Mucosa of rectum (tissue), 2 donors: ENCODE results near the gene FAM131C.
"Not testable (repeated sequence)": the region's sequence is repeated elsewhere in the genome, so short reads cannot be mapped to it uniquely, and the experiment has no call there.

Experiments
- H3K27ac ChIP-seq, 2 donors: one replicate each; pipeline ENCODE4 v1.7.0; 2013; ENCODE audit warnings: inconsistent platforms in 2 of 2, low read depth in 2 of 2, low read length in 2 of 2
- H3K27me3 ChIP-seq, 2 donors: one replicate each; pipeline ENCODE4 v1.7.0; 2013; ENCODE audit warnings: low read length in 2 of 2; ENCODE audit not compliant: control insufficient read depth in 2 of 2, insufficient read depth in 2 of 2
- H3K36me3 ChIP-seq, 2 donors: one replicate each; pipeline ENCODE4 v1.7.0; 2013; ENCODE audit warnings: low read length in 2 of 2; ENCODE audit not compliant: control insufficient read depth in 2 of 2, insufficient read depth in 2 of 2
- H3K4me1 ChIP-seq, 2 donors: one replicate each; pipeline ENCODE4 v1.7.0; 2013; ENCODE audit warnings: low read length in 2 of 2, mild to moderate bottlenecking in 1 of 2; ENCODE audit not compliant: control insufficient read depth in 2 of 2, insufficient read depth in 2 of 2
- H3K4me3 ChIP-seq, 2 donors: one replicate each; pipeline ENCODE4 v1.7.0; 2013; ENCODE audit warnings: low read length in 2 of 2
- H3K9ac ChIP-seq, 2 donors: one replicate each; pipeline ENCODE4 v1.7.0; 2013; ENCODE audit warnings: low read length in 2 of 2, low read depth in 1 of 2, mild to moderate bottlenecking in 1 of 2
- H3K9me3 ChIP-seq, 2 donors: one replicate each; pipeline ENCODE4 v1.7.0; 2013; ENCODE audit warnings: low read length in 2 of 2; ENCODE audit not compliant: control insufficient read depth in 2 of 2
- donor health status: healthy.
- donor health status: Normal muscosa, but diverticular disease.

The FAM131C gene

DNA sequence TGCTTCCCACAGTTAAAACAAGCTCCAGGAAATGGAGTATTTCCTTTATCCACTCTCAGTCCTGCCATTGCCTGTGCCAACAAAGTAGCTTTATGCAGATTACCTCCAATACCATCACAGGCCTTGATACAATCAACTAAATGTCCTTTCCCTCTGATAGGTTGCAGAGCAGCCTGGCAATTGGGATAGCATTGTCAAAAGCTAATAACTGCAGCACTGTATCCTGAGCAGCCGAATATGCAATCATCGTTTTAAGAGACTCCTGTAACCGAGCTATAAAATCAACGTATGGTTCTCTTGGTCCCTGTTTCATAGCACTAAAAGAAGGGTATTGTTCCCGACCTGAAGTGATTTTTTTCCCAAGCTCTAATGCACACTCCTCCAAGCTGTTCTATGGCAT is 33.6 kb upstream of the FAM131C start:
- H3K27ac ChIP-seq, H3K4me3 ChIP-seq, H3K9me3 ChIP-seq, H3K36me3 ChIP-seq, H3K4me1 ChIP-seq, H3K9ac ChIP-seq, H3K27me3 ChIP-seq: not testable (repeated sequence)

DNA sequence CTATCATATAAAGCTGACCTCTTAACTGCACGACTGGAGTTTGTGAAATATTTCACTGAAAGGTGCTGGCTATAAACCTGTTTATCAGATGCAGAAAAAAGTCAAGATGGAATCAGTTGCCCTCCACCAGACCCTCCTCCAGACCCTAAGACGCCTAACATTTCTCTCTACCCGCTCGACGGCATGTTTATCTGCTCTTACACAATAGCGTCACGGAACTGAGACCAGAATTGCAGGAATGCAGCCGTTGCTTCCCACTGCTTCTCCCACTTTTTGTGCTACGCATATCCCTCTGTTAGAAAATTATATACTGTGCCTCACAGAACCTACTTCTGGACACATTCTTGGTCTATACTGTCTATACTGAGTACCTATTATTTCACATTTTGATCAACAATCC is 28.2 kb upstream of the FAM131C start:
- no peaks in the 10 kb centered on the region for H3K4me1 ChIP-seq
- no peaks in the 10 kb centered on the region for H3K36me3 ChIP-seq
- no peaks in the 10 kb centered on the region for H3K27me3 ChIP-seq
- H3K9ac ChIP-seq = no peak overlapping the region
- no peak overlapping the region for H3K4me3 ChIP-seq
- no peak overlapping the region for H3K27ac ChIP-seq
- no peaks in the 10 kb centered on the region for H3K9me3 ChIP-seq

DNA sequence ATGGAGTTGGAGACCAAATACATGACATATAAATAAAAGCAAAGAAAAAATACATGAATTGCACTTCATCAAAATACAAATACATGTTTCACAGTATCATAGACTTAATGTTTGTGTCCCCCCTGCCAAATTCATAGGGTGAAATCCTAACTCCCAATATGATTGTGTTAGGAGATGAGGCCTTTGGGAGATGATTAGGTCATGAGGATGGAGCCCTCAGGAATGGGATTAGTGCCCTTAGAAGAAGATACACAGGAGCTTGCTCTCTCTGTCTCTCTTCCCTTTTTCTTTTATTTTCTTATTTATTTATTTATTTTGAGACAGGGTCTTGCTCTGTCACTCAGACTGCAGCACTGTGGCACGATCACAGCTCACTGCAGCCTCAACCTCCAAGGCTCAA is 26.0 kb upstream of the FAM131C start:
- no peak overlapping the region for H3K4me3 ChIP-seq
- no peaks in the 10 kb centered on the region for H3K36me3 ChIP-seq
- no peaks in the 10 kb centered on the region for H3K4me1 ChIP-seq

DNA sequence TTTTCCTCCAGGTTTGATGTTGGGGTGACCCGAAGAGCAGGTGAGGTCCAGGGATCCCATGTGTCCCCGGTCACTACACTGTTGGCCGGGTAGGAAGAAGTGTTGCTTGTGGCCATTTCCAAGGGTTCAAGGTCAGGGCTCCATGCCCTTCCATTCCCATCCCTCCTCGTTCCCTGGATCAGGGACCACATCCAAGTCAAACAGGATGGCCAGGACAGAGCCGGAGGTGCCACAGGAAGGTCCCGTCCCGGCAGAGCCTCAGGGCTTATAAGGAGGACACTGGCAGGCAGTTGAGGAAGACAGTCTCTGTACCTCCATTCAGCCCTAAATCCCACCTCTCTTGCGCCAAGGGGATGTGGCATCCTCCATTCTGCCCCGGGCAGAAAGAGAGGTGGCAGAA is 22.0 kb upstream of the FAM131C start:
- H3K4me3 ChIP-seq = no peak overlapping the region
- H3K36me3 ChIP-seq = no peaks in the 10 kb centered on the region
- no peaks in the 10 kb centered on the region for H3K27me3 ChIP-seq
- H3K9me3 ChIP-seq = no peaks in the 10 kb centered on the region
- no peak overlapping the region for H3K9ac ChIP-seq
- H3K4me1 ChIP-seq = no peaks in the 10 kb centered on the region
- H3K27ac ChIP-seq = no peak overlapping the region

More for the DNA sequence above, 26.0 kb upstream of the FAM131C start:
- Histone ChIP-seq H3K27me3 (no peaks in the 10 kb centered on the region), H3K27ac (no peak overlapping the region), H3K9me3 (no peaks in the 10 kb centered on the region), H3K9ac (no peak overlapping the region)

DNA sequence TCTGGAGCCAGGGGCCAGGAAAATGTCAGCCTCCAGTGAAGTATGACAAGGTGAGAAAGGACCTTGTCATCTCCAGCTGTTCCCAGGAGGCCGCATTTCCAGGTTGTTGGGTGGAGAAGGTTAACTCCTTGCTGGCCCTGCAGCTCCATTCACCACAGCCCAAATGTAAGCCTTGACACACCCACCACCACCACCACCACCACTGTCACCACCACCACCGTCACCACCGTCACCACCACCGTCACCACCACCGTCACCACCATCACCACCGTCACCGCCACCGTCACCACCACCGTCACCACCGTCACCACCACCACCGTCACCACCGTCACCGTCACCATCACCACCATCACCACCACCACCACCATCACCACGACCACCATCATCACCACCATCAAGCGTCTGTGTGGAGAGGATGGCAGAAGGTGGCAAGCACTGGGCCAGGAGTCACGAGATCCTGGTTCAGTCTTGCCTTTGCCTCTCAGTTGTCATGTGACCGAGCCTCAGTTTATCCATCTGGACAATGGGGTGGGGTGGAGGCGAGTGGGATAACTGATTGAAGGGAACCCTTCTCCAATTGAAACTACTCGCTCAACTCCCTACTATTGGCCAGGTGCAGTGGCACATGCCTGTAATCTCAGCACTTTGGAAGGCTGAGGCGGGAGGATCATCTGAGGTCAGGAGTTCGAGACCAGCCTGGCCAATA is 21.2 kb upstream of the FAM131C start:
- Histone ChIP-seq H3K27ac (no peak overlapping the region), H3K9me3 (no peaks in the 10 kb centered on the region), H3K4me1 (no peaks in the 10 kb centered on the region), H3K27me3 (no peaks in the 10 kb centered on the region), H3K4me3 (no peak overlapping the region), H3K36me3 (no peaks in the 10 kb centered on the region), H3K9ac (no peak overlapping the region)

DNA sequence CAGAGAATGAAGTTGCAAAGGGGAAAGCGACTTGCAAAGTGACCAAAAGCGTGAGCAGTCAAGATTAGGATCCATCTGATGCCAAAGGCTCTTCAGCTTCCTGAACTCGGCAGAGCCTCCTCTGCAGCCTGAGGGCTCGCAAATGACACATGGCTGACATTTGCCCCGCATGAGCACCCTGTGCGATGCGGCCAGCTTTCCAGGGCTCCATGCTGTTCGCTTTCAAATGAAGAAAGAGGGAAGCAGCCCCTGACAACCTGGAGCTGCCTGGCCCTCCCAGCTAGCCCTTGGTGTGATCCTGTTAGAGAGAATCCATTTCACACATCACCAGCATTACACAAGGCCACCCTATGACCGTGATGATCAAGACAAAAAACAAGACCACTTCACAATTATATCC is 20.2 kb upstream of the FAM131C start:
- H3K4me1 ChIP-seq = no peaks in the 10 kb centered on the region
- no peak overlapping the region for H3K27ac ChIP-seq
- H3K27me3 ChIP-seq = no peaks in the 10 kb centered on the region
- no peaks in the 10 kb centered on the region for H3K9me3 ChIP-seq
- H3K4me3 ChIP-seq = no peak overlapping the region
- H3K36me3 ChIP-seq = no peaks in the 10 kb centered on the region
- no peak overlapping the region for H3K9ac ChIP-seq

DNA sequence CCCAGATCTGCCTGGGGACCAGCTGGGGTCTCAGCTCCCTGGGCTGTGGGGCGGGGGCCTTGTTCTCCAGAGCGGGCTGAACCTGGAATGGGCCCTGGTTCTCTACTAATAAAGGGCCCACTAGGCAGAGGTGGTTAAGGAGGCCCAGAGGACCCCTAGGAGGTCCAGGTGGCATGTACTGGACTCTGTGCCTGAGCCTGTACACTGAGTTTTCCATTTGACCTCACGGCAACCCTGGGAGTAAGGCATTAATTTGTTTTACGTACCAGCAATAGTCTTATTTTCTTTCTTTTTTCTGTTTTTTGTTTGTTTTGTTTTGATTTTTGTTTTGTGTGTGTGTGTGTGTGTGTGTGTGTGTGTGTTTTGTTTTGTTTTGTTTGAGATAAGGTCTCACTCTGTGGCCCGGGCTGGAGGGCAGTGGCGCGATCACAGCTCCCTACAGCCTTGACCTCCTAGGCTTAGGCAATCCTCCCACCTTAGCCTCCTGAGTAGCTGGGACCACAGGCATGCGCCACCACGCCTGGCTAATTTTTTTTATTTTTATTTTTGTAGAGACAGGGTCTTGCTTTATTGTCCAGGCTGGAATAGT is 19.6 kb upstream of the FAM131C start:
- Histone ChIP-seq H3K4me1 (no peaks in the 10 kb centered on the region), H3K9ac (no peak overlapping the region), H3K27ac (no peak overlapping the region), H3K4me3 (no peak overlapping the region), H3K9me3 (no peaks in the 10 kb centered on the region), H3K27me3 (no peaks in the 10 kb centered on the region), H3K36me3 (no peaks in the 10 kb centered on the region)

DNA sequence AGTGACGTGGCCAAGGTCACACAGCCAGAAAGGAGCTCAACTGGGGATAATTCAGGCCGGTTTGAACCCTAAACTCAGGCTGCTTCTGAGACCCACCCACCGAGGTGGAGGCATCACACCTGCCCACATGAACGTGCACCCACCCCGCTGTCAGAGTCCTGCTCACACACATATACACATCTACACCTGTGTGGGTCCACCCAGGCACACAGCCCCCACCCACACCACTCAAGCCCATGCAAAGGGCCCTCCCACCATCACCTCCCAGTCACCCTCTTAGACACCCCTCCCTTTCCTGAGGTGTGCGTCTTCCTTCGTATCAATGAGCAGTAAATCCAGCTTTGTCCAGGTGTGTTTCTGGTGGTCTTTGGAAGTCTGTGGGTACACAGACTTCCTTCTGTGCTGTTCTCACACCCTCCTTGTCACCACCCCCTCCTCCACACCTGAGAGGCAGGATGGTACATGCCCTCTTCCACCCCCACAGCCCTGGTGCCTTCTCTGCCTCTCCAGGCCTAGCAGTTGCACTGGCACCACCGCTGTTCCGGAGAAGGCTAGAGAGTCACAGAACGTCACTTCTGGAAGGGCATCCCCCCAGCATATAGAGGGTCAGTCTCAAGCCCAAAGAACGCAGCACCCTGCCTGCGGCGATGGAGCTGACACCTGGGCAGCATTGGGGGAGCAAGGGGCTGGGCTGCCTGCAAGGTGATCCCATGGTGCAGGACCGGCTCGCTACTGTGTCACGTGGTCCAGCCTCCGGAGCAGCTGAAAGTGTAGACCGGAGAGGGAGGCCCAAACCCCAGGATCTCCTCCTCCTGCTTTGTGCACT is 18.9 kb upstream of the FAM131C start:
- H3K4me1 ChIP-seq = no peaks in the 10 kb centered on the region
- H3K9ac ChIP-seq = no peak overlapping the region
- no peaks in the 10 kb centered on the region for H3K36me3 ChIP-seq
- H3K27me3 ChIP-seq = no peaks in the 10 kb centered on the region
- H3K9me3 ChIP-seq = no peaks in the 10 kb centered on the region
- H3K27ac ChIP-seq = no peak overlapping the region
- no peak overlapping the region for H3K4me3 ChIP-seq

DNA sequence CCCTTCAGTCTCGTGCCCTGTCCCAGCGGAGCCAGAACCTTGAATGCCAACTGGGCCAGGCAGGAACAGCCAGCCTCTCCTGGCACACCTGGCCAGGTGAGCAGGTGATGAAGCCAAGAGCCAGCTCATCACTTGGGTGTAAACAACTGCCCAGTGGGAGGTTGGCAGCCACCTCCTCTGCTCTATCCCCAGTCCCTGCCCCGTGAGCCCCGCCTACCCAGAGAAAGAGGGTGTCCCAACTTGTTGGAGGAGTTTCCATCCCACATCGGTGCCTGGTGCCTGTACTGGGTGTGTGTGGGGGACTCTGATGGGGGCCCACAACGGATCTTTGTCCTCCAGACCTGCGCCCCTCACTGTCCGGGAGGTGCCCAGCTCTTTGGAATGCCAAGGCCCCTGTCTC is 17.8 kb upstream of the FAM131C start:
- no peaks in the 10 kb centered on the region for H3K27me3 ChIP-seq

DNA sequence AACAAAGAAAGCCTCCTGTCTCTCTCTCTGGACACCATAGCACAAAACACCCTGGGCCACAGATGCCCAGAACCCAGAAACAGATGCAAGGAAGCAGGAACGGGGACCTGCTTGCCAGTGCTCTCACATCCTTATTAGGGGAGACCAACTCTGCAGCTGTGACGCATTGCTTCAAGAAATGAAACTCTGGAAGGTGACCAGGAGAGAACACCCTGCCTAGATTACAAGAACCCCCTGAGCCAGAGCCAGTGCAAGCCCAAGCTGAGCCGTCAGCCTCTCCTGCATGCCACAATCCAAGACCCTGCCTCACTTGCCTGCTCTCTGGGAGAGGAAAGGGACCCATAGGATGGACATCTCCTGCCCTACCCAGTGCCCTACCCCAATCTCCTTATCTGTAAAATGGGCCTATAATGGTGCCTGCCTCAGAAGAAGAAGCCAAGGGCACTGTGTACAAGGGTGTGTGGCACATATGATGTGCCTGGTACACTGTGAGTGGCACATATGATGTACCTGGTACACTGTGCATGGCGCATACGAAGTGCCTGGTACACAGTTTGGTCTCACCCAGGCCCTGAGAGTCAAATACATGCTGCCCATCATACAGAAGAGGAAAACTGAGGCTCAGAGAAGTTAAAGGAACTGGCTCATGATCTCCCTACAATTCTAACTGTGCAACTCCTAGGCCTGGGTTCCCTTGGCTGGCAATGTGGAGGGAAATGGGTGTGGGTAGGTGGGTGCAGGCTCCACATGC is 16.8 kb upstream of the FAM131C start:
- no peaks in the 10 kb centered on the region for H3K4me1 ChIP-seq
- no peak overlapping the region for H3K9ac ChIP-seq
- H3K9me3 ChIP-seq = no peaks in the 10 kb centered on the region
- no peaks in the 10 kb centered on the region for H3K27me3 ChIP-seq
- no peak overlapping the region for H3K4me3 ChIP-seq
- no peak overlapping the region for H3K27ac ChIP-seq
- H3K36me3 ChIP-seq = no peaks in the 10 kb centered on the region

More for the DNA sequence above, 17.8 kb upstream of the FAM131C start:
- no peak overlapping the region for H3K27ac ChIP-seq
- no peak overlapping the region for H3K9ac ChIP-seq
- no peak overlapping the region for H3K4me3 ChIP-seq
- H3K4me1 ChIP-seq = no peaks in the 10 kb centered on the region
- no peaks in the 10 kb centered on the region for H3K36me3 ChIP-seq
- no peaks in the 10 kb centered on the region for H3K9me3 ChIP-seq
